ENCODE results near the gene TNNI2.

The TNNI2 gene

DNA sequence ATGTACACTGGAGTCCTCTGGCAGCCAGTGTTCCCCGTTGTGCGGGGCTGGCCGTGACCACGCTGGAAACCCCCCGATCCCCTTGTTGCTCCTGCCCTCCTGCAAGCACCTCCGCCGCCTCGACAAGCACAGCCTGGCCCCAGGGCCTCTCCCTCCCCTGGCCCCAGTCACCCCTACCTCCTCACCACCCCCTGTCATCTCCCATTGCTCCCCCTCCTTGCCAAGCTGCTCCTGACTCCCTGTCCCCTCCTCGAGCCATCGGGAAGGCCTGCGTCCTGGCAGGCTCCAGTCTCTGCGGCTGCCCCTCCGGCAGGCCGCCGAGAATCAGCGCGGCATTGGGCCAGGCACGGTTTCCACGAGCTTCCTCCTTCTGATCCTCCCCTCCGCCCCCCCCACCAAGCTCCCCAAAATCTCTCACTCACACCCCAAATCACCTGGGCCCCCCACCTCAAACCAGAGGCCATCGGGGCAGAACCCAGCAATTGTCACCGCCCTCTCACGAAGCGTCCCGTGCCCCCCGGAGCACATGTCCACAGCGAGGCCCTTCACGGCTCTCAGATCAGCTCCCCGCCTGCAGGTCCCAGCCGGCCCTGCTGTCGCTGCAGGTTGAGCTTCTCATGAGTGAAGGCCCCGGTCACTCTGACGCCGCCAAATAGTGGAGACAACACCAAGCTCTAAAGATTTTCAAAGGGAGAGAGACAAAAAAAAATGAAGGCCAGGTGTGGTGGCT is 8.4 kb downstream of the TNNI2 start:
- no peak for DNase-seq (ENCODE audit: low spot score)

DNA sequence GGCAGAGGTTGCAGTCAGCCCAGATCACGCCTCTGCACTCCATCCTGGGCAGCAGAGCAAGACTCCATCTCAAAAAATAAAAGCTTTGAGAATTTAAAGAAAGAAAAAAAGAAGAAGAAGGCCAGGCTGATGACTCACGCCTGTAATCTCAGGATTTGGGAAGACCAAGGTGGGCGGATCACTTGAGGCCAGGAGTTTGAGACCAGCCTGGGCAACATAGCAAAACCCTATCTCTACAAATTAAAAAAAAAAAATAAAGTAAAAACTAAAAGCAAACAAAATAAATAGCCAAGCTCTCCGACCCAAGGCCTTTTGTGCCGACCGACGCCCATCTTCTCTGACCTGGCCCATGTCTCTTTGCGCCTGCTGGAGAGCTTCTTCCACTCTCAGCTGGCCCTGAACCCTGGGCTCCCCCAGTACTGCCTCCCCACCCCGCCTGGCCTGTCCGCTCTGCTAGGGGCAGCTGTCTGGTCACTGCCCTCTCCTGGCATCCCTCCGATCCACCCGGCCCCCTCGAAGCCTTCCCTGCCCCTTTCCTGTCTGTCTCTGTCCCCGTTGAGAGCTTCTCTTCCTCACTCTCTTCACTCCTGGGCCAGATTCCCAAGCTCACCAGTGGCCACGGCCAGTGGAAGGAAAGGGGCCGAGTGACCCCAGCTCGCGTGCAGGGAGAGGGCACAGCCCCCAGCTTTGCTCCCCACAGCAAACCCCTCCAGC is 9.3 kb downstream of the TNNI2 start:
- no peak for DNase-seq (ENCODE audit: low spot score)

DNA sequence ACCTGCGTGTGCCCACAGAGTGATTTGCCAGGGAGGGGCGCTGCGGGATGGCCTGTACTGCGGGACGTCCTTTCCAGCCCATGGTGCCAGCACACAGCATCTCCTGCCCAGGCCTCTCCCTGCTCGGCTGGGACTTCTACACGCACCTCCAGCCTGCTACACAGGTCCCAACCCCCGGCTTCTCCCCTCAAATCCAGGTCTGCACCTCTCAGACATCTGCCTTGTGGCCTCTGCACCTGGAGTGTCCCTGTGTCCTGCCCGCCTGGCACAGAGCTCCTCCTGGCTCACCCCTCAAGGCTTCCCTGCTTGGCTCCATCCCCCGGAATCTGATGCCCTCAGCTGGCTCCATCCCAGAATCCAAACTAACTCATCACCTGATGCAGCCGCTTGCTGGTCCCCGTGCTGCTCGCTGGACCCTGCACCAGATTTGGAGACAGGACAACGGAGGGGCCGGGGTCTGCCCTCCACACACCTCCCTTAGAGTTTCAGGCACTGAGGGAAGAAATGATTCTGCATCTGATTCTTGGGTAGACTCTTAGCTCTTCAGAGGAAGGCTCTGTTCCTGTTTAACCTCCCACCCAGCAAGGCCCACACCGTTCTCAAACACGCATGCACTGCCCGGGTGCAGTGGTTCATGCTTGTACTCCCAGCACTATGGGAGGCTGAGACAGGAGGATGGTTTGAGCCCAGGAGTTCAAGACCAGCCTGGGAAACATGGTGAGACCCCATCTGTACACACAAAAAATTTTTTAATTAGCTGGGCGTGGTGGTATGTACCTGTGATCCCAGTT is 10.1 kb downstream of the TNNI2 start:
- no peak for DNase-seq (ENCODE audit: low spot score)

DNA sequence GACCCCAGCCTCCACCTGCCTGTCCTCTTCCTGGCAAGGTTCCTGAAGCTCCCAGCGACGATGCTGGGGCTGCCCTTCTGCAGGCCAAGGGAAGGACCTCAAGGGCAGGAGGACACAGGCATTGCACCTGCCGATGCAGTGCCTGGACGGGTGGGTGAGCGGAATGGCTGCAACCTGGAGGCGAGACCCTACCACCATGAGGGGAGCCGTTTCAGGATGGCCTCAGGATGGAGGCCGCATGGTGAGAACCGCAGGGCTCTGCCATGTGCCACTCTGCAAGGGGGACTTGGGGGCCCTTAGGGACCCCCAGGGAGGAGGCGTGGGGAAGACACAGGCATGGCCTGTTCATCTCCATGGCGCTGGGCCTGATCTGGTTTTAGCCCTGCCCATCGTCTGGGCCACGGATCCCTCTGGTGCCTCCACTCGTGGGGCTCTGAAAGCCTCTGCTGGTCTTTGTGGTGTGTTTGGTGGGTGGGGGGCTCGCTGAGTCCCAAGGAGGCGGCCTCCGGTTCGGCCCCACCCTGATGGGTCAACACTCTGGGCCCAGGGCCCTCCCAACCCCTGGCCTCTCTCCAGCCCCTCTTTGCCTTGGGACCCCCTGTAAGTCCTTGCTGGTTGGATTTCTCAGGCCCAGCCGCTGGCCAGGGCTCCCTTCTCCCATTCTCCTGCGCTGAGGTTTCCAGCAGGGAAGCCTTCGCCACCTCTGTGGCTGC is 12.8 kb downstream of the TNNI2 start:
- no peak for DNase-seq (ENCODE audit: low spot score)

DNA sequence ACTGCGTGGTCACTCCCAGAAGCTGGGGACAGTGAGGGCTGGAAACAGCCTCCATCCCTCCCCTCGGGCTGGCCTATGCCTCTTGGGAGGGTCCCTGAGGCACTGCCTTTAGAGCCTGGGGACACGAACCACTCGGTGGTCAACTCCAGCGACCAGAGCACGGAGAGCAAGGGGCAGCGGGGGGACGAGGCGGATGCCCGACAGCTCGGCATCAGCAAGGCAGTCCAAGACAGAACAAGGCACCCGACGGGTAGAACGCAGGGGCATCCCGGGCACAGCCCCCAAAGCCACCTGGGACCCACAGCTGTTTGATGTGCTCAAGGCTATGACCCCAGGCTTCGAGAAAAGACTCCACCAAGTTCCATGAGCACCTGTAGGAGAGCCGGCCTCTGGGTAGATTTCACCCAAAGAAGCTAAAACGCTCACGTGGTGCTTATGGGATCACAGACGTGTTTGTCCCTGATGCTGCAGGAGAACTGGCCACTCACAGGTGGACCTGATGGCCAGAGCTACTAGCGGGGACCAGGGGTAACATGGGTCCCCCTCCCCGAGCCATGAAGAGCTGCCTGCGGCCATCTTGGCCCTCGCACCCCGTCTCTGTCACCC is 13.6 kb downstream of the TNNI2 start:
- no peak for DNase-seq (ENCODE audit: low spot score)

DNA sequence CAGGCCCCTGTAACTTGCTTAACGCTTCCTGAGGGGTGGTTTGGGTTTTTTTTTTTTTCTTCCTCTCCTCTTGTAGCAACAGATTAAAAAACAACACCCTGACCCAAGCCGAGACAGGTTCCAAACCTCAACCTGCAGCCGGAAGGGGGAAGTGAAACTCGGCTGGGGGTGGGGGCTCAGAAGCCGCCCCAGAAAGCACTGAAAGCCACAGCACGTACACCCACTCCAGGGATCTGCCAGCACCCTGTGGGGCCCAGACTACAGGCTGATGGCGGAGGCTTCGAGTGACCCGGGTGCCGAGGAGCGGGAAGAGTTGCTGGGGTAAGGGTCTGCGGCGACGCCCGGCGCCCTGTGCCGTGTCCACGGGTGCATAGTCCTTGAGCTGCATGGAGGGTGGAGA is 14.1 kb downstream of the TNNI2 start, which contains the start of gene LSP1:
TSS of gene LSP1 (plus strand) at position 208 of the 400 bp plus-strand sequence. CDS start at position 269, 61 bp downstream.
- no peak for DNase-seq (ENCODE audit: low spot score)

DNA sequence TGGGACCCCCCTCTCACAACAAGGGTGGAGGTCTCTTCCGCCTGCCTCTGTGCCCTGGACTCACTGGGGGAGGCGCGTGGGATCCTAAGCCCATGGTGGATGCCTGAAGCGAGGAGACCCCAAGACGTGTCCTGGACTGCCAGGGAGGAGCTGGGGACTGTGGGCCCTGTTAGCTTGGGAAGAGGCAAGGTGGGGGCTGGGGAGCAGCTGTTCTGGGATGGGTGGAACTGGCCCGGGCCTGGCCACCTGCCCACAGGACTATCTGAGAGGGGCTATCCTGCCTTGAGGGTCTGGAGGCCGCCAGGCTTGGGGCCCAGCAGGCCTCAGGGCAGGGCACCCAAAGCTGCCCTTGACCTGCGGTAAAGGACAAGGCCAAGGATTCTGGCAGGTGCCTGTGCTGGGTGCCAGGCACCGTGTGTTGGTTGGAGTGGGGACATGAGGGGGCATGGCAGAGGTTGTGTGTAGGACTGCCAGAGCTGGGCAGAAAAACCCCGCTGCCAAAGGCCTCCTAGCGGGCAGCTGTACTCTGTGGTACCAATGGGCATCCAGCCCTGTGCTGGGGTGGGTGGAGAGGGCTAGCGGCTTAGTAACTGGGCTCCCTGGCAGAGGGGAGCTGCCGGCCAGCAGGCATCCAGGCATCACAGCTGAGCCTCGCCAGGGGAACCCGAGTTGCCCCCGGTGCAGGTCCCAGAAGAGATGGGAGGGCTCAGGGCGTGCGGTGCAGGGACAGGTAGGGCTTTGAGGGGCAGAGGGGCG is 14.8 kb downstream of the TNNI2 start:
- DNase-seq (ENCODE audit: low spot score): no peak

DNA sequence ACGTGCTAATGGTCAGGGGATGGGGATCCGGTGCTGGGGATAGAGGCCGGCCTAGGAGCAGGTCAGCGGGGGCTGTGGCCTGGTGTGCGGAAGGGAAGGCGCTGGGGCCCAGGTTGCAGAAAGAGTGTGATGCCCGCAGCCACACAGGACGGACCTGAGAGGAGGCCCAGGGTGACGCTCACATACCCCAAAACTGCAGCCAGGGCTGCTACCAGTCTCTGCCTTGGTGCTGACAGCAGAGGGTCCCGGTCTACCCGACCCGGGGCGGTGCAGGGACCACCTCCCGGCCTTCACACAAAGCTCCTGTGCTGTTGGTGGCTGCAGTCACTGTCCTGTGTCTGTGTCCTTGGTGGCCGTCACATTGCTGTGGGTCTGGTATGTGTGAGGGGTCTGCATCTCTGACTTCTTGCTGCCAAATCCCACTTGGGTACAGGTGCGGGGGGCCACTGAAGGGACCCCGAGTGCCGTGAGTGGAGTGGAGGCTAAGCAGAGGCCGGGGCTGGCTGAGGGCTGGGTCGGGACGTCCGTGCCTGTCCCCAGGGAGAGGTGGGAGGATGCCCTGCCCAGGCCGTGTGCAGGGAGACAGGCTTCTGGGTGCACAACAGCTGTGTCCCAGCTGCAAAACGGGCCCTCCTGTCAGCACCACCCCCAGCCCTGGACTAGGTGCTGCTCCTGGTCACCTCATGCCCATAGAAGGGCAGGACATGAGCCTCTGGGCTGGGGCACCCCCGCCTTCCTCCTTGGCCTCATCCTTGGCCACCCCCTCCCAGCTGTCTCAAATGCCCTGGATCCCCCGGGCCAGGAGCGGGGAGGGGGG is 15.6 kb downstream of the TNNI2 start:
- DNase-seq (ENCODE audit: low spot score): no peak

DNA sequence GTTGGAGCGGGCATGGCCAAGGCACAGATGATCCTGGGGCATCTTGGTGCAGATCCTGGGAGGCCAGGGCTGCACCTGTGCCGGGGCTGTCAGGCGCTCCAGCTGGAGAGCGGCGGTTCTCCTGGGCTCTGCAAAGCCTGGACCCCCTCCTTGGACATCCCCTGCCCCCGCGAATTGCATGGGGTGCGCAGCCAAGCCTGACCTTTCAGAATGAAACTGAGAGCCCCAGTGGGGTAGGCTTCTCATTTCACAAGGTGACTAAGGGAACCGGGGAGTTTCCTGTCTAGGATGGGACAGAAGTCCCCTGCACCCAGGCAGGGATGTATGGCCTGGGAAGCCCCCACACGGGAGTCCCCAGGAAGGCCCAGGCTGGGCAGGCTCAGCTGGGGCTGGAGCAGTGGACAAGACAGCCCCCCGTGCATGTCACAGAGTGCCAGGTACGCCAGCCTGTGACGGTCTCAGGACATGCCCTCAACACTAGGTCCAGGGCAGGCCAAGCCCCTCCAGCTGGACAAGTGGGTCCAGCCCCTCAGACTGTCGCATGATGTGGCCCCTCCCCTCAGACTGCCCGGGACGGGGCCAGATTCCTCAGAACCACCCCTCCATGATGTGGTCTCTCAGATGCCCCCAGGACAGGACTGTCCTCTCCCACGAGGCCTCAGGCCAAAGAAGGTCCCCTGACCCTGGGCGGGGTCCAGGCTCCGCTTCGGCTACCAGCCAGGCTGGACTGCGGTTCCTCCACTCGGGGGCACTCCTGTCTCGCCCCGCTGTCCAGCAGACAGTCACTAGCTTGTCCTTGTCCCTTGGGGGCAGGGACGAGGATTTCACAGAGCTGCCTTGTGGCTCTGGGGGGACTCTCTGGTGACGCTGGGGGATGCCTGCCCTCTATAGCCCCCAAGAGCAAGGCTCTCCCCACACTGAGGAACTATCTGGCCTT is 16.4 kb downstream of the TNNI2 start:
- no peak for DNase-seq (ENCODE audit: low spot score)

DNA sequence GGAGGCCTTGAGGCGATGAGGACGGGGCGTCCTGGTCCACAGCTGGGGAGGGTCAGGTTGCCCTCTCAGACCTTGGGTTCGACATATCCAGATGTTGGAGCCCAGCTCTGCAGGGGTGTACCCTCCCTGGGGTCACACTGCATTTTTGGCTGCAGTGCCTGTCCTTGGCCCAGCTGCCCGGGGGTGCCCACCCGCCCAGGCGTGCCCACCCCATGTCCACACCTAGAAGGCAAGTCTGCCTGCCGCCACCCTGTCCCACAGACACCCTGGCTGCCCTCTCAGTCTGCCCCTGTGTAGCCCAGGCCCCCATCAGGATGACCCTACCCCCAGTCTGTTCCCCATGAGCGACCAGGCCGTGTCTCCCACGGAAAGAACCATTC is 17.1 kb downstream of the TNNI2 start:
- DNase-seq (ENCODE audit: low spot score): no peak

DNA sequence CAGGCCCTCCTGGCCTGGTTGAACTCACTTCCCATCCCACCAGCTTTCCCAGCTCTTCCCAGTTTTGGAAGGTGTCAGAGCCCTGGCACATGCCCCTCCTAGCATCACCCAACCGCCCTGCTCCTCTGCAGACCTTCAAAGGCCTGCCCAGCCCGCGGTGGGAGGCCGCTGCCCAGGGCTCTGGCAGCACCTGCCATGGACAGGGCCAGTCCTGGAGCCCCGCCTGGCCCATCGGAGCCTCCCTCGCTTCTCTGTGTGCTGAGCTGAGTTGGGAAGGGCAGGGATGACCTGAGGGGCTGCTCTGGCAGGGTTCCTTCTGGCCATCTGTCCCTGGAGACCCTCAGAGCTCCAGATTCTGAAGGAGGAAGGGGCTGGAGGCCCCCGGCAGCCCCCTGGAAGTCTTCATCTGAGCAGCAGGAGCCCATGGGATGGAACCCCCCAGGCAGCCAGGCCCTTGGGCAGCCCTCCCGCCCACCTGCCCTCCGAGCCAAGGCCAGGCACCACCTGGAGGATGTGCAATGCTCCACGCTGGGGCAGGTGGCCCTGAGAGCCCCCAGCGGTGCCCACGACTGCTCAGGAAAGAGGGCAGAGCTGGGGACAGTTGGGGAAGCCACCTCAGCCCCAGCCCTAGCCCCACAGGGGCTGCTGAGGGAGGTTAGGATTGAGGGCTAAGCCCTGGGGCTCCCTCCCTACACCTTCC is 17.7 kb downstream of the TNNI2 start:
- DNase-seq (ENCODE audit: low spot score): no peak

DNA sequence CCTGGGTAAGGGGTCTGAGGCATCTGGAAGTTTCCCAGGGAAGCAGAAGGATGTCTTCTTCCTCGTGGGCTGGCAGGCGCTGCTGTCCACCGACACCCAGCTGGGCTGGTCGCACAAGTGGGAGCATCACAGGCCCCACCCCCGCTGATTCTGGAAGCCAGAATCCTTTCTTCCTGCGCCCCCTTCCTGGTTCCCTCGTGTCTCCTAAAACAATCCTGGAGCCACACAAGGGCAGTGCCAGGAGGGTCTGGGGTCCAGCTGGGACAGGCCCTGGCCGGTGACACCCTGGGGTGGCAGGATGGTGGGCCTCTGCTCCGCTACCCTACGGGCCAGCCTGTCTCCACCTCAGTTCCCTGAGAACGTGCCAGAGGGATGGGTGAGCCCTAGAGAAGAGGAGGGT is 18.3 kb downstream of the TNNI2 start:
- no peak for DNase-seq (ENCODE audit: low spot score)

DNA sequence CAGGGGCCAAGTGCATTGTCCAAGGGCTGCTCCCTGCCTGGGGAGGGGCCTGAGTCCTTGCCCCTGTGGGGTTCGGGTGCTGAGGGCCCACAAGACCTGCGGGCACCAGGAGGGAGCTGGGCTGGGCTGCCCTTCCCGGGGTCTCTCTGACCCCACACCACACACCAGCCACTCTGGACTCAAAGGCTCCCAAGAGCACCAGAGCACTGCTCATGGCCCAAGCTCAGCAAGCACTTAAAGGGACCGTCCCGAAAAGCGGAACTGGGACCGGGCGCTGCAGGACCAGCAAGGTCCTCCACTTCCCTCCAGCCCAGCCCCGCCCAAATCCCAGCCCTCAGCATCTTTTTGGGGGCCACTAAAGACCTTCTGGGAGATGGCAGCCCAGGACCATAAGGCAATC is 19.4 kb downstream of the TNNI2 start:
- no peak for DNase-seq (ENCODE audit: low spot score)

DNA sequence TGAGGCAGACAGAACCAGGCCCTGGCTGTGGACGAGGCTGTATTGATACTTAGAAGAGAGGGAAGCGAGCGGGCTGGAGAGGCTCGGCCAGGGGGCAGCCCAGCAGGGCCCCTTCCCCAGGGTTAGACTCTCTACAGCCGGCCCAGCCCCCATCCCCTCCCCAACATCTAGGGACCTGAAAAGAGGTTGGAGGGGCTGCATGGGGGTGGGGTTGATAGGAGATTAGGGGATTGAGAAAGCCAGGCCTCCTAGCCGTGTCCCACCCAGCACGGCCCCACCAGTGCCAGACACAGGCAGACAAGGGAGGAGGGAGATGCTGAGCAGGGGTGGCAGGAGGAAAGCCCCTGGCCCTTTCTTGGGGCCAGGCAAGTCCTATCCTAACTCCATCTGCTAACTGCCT is 19.8 kb downstream of the TNNI2 start:
- DNase-seq (ENCODE audit: low spot score): no peak

DNA sequence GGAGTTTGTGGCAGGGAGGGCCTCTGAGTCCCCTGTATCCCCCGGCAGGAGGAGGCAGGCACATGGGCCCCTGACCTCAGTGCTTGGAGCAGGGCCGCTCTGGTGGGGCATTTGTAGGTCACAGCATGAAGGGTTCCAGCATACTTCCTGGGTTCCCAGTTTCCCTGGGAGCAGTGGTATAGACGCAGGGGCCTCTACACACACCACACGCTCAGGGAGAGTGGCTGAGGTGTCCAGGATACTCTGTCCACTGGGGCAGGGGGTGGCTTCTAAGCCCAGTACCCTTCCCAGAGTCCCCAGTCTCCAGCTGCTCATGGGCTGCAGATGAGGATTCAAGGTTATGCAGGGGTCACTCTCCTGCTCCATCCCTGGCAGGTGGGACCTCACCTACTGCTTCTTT is 20.2 kb downstream of the TNNI2 start:
- DNase-seq (ENCODE audit: low spot score): no peak

DNA sequence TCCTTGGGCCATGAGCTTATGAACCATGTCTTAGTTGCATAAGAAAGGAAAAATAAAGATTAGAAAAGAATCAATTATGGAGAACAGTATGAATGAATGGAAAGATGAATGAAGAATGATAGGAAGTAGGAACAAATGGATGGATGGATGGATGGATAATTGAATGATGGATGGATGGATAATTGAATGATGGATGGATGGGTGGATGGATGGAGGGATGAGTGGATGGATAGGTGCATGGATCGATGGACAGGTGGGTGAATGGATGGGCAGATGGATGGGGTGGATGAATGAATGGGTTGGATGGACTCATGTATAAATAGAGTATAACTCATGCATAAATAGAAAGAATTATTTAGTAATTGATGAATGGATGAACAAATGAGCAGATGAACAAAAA is 21.3 kb downstream of the TNNI2 start:
- DNase-seq (ENCODE audit: low spot score): no peak

DNA sequence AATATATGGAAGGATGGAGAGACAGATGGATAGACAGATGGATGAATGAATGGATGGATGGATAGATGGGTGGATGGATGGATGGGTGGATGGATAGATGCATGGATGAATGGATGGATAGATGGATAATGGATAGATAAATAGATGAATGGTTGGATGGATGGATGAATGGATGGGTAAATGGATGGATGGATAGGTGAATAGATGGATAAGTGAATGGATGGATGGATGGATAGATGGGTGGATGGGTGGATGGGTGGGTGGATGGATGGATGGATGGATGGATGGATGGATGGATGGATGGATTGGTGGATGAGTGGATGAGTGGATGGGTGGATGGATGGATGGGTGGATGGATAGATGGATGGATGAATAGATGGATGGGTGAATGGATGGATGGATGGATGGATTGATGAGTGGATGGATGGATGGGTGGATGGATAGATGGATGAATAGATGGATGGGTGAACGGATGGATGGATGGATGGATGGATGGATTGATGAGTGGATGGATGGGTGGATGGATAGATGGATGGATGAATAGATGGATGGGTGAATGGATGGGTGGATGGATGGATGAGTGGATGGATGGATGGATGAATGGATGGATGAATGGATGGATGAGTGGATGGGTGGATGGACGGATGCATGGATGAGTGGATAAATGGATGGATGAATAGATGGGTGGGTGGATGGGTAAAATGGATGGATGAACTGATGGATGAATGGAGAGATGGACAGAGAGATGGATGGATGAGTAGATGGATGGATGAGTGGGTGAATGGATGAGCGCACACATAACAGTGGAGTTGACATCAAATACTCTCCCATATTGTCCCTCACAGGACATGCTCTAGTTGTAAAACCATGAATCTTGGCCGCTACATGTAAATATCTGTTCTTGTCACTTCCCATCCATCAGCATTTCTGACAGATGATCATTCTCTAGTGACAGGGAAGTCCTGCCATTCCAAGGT is 22.9 kb downstream of the TNNI2 start:
- DNase-seq (ENCODE audit: low spot score): no peak
